D721Med (cell line): ENCODE measurements around the gene CILP2.

Experiments used
- DNase-seq: peaks from one replicate; pipeline ENCODE4 v3.0.0; 2011; ENCODE audit warnings: low spot score; ENCODE audit not compliant: insufficient read length
- FAIRE-seq: peaks from 2 replicates; lab custom pipeline; 2011; peaks lifted over from hg19 to GRCh38; lab: Jason Lieb, UNC
- CTCF ChIP-seq: IDR thresholded peaks from 2 replicates; pipeline ENCODE4 v1.5.1; 2012; ENCODE audit warnings: mild to moderate bottlenecking, control low read depth; ENCODE audit not compliant: insufficient read depth; ENCODE audit errors: missing control alignments

CILP2 gene

GRCh38 chr19:19581391-19581790 is 43.3 kb downstream of the CILP2 start:
- DNase-seq (no peak), FAIRE-seq (no peak)
- TF ChIP-seq CTCF: no peak

GRCh38 chr19:19582471-19582870 is 44.4 kb downstream of the CILP2 start:
- no peak for TF ChIP-seq CTCF
- DNase-seq: no peak
- FAIRE-seq: no peak

GRCh38 chr19:19584356-19584755 is 46.3 kb downstream of the CILP2 start:
- TF ChIP-seq CTCF: no peak
- FAIRE-seq (no peak), DNase-seq (no peak)

- DNase-seq: no peak
- no peak for TF ChIP-seq CTCF
- FAIRE-seq: no peak
Measured at GRCh38 chr19:19587771-19588170, 49.7 kb downstream of the CILP2 start.

GRCh38 chr19:19588546-19588945 is 50.5 kb downstream of the CILP2 start:
- FAIRE-seq: no peak
- no peak for TF ChIP-seq CTCF
- no peak for DNase-seq

- no peak for FAIRE-seq
- no peak for TF ChIP-seq CTCF
- DNase-seq: peak; percentile 11
Measured at GRCh38 chr19:19591133-19591825, 53.2 kb downstream of the CILP2 start.

- no peak for DNase-seq
- no peak for FAIRE-seq
- no peak for TF ChIP-seq CTCF
Measured at GRCh38 chr19:19592690-19593089, 54.6 kb downstream of the CILP2 start.
